ENCODE measurements around the gene PANK4. TPM values are rescaled to one million over a fixed set of nuclear protein-coding genes. Genes with fewer than 3 reads are reported as not detected.

The PANK4 gene
- total RNA-seq, 1 donor from 2014 or later = 26.3 TPM

- Histone ChIP-seq H3K4me3 (ENCODE audit: insufficient read depth, low read depth, low read length) (no peak overlapping the region), H2AFZ (ENCODE audit: low read depth, low read length) (no peak overlapping the region), H3K27ac (ENCODE audit: low read depth, low read length) (no peak overlapping the region), H3K79me2 (ENCODE audit: insufficient read depth, low read length) (no peaks in the 10 kb centered on the region), H4K20me1 (ENCODE audit: insufficient read depth, low read length) (no peaks in the 10 kb centered on the region), H3K36me3 (ENCODE audit: insufficient read depth, low read length) (no peaks in the 10 kb centered on the region), H3K4me1 (ENCODE audit: insufficient read depth, low read length) (peaks cover 9% of the 10 kb centered on the region), H3K9ac (ENCODE audit: low read length) (no peak overlapping the region), H3K27me3 (ENCODE audit: insufficient read depth, low read length) (no peaks in the 10 kb centered on the region), H3K9me3 (ENCODE audit: insufficient read depth, low read depth, low read length) (no peaks in the 10 kb centered on the region), H3K4me2 (ENCODE audit: low read length) (no peak overlapping the region)
- no peak for DNase-seq (ENCODE audit: low read depth)
- H3K9me3 Mint-ChIP-seq (ENCODE audit: unreplicated experiment) = no peaks in the 10 kb centered on the region
- no peak overlapping the region for H3K4me3 Mint-ChIP-seq (ENCODE audit: unreplicated experiment)
- H3K27ac Mint-ChIP-seq (ENCODE audit: unreplicated experiment) = no peak overlapping the region
- H3K36me3 Mint-ChIP-seq (ENCODE audit: low read depth, unreplicated experiment) = no peaks in the 10 kb centered on the region
- FAIRE-seq = no peak
- H3K27me3 Mint-ChIP-seq (ENCODE audit: low read depth, unreplicated experiment) = peaks cover 17% of the 10 kb centered on the region
- TF ChIP-seq EZH2 (IDR thresholded peaks at IDR 0.05; ENCODE audit: insufficient read depth, low read length) = no peak
- TF ChIP-seq CTCF (IDR thresholded peaks at IDR 0.05; ENCODE audit: insufficient read depth, low read depth, low read length) = no peak
- H3K4me1 Mint-ChIP-seq (ENCODE audit: low read depth, unreplicated experiment) = no peaks in the 10 kb centered on the region
Measured at GRCh38 chr1:2560299-2561073, 34.1 kb upstream of the PANK4 start.

GRCh38 chr1:2559509-2560298 lies 33.3 kb upstream of the PANK4 start:
- H3K27ac Mint-ChIP-seq (ENCODE audit: unreplicated experiment) = no peak overlapping the region
- Histone ChIP-seq H3K4me1 (ENCODE audit: insufficient read depth, low read length) (peaks cover 9% of the 10 kb centered on the region), H3K9ac (ENCODE audit: low read length) (no peak overlapping the region), H3K4me2 (ENCODE audit: low read length) (no peak overlapping the region), H3K9me3 (ENCODE audit: insufficient read depth, low read depth, low read length) (no peaks in the 10 kb centered on the region), H3K27ac (ENCODE audit: low read depth, low read length) (no peak overlapping the region), H3K79me2 (ENCODE audit: insufficient read depth, low read length) (no peaks in the 10 kb centered on the region), H4K20me1 (ENCODE audit: insufficient read depth, low read length) (no peaks in the 10 kb centered on the region), H2AFZ (ENCODE audit: low read depth, low read length) (no peak overlapping the region), H3K27me3 (ENCODE audit: insufficient read depth, low read length) (no peaks in the 10 kb centered on the region), H3K4me3 (ENCODE audit: insufficient read depth, low read depth, low read length) (no peak overlapping the region), H3K36me3 (ENCODE audit: insufficient read depth, low read length) (no peaks in the 10 kb centered on the region)
- DNase-seq (ENCODE audit: low read depth) (no peak), FAIRE-seq (no peak)
- TF ChIP-seq CTCF (IDR thresholded peaks at IDR 0.05; ENCODE audit: insufficient read depth, low read depth, low read length) (no peak), EZH2 (IDR thresholded peaks at IDR 0.05; ENCODE audit: insufficient read depth, low read length) (no peak)
- peaks cover 14% of the 10 kb centered on the region for H3K27me3 Mint-ChIP-seq (ENCODE audit: low read depth, unreplicated experiment)
- H3K4me3 Mint-ChIP-seq (ENCODE audit: unreplicated experiment) = no peak overlapping the region
- H3K4me1 Mint-ChIP-seq (ENCODE audit: low read depth, unreplicated experiment) = no peaks in the 10 kb centered on the region
- no peaks in the 10 kb centered on the region for H3K9me3 Mint-ChIP-seq (ENCODE audit: unreplicated experiment)
- no peaks in the 10 kb centered on the region for H3K36me3 Mint-ChIP-seq (ENCODE audit: low read depth, unreplicated experiment)
